Epithelial cell of proximal tubule (primary cell): ENCODE measurements around the gene GPRIN1. TPM values are rescaled to one million over a fixed set of nuclear protein-coding genes. Genes with fewer than 3 reads are reported as not detected.

Experiments
- DNase-seq: peaks from one replicate; pipeline ENCODE4 v3.0.0-alpha.2; 2011; ENCODE audit warnings: low read depth
- H3K4me3 ChIP-seq: 2 replicates; pipeline ENCODE4 v1.5.1; 2011; ENCODE audit warnings: low read depth, mild to moderate bottlenecking, low read length
- CTCF ChIP-seq: conservative IDR thresholded peaks from 2 replicates; pipeline ENCODE4 v1.5.1; 2012; ENCODE audit warnings: low read depth, mild to moderate bottlenecking, low read length
- total RNA-seq: library from RNA; depleted of rRNA; stranded (reverse); fragments of >200 nt; gene quantifications from 2 replicates; pipeline ENCODE4 v1.2.3, GENCODE V29; 2015

The GPRIN1 gene
- total RNA-seq, 1 donor from 2014 or later = 34.0 TPM

- no peak for TF ChIP-seq CTCF
- no peak overlapping the region for H3K4me3 ChIP-seq
- no peak for DNase-seq
These were observed 18.7 kb upstream of the GPRIN1 start for GRCh38 chr5:176628406-176629228.

GRCh38 chr5:176627582-176627981, 17.6 kb upstream of the GPRIN1 start:
- no peak for TF ChIP-seq CTCF
- H3K4me3 ChIP-seq = no peak overlapping the region
- DNase-seq = no peak

GRCh38 chr5:176626876-176627236, 16.9 kb upstream of the GPRIN1 start:
- H3K4me3 ChIP-seq = no peak overlapping the region
- TF ChIP-seq CTCF = no peak
- no peak for DNase-seq

- H3K4me3 ChIP-seq = no peak overlapping the region
- no peak for DNase-seq
- no peak for TF ChIP-seq CTCF
These were observed 16.3 kb upstream of the GPRIN1 start for GRCh38 chr5:176625966-176626875.

GRCh38 chr5:176625512-176625911, 15.6 kb upstream of the GPRIN1 start:
- DNase-seq = no peak

GRCh38 chr5:176624938-176625337, 15.0 kb upstream of the GPRIN1 start:
- no peak for DNase-seq
- H3K4me3 ChIP-seq = no peak overlapping the region
- no peak for TF ChIP-seq CTCF

More at GRCh38 chr5:176625512-176625911, 15.6 kb upstream of the GPRIN1 start:
- no peak for TF ChIP-seq CTCF
- H3K4me3 ChIP-seq = no peak overlapping the region
